Stimulated activated CD8-positive, alpha-beta memory T cell treated with anti-CD3 and anti-CD28 coated beads, Interleukin-12 subunit alpha, Interleukin-12 subunit beta, amount 100 ng/mL, for 1 hour (primary cell): ENCODE data around the gene LILRA1.
"Not testable (repeated sequence)": the region's sequence is repeated elsewhere in the genome, so short reads cannot be mapped to it uniquely, and the experiment has no call there.

ENCODE experiments used
- DNase-seq: peaks from one replicate; pipeline ENCODE4 v3.0.0-alpha.2; 2020; ENCODE audit warnings: low read depth

Gene LILRA1

DNA sequence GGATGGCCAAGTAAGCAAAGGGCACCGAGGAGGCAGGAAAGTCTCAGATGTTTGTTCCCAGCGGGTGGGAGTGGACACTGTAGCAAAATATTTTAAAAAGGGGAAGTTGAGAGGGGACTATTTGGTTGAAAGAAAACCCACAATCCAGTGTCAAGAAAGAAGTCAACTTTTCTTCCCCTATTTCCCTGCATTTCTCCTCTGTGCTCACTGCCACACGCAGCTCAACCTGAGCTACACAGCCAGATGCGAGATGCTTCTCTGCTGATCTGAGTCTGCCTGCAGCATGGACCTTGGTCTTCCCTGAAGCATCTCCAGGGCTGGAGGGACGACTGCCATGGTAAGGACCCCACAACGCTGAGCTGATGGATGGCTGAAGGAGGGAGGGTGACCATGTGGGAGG, at the start of gene LILRA1:
LILRA1 (plus strand) TSS at position 188 of the 400 bp plus-strand sequence. CDS start 613 bp downstream, outside the sequence.
- DNase-seq = not testable (repeated sequence)

DNA sequence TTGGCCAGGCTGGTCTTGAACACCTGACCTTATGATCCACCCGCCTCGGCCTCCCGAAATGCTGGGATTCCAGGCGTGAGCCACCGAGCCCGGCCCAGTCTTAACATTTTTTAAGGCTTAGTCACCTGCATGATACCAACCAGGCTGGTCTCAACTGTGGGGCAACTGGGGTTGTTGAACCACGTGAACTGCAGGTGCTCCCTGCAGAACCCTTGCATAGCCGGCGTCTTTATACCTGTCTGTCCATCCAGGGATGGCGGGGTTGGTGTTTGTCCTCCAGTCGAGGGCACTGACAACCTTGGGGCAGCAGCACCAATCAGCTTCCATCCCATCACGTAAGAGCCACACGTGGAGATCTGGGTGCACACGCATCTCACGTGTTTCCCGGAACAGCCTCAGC, 44.6 kb upstream of the LILRA1 start:
- no peak for DNase-seq

DNA sequence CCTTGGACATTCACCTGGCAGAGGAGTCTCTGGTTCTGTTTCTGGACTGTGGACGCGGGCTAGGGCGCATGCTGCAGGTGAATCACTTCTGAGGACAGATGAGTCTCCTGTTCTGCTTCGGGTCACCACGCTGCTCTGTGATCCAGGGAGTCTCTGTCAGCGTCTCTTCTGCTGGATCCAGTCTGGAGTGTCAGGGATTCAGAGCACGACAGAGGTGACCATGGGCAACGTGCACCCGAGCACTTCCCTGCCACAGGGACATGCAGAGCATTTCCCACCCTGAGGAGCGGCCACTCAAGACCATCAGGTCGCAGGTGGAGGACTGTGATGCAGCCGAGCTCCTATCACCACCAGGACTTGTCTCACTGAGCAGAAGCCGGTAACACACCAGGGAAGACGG, 44.2 kb upstream of the LILRA1 start:
- DNase-seq = no peak

DNA sequence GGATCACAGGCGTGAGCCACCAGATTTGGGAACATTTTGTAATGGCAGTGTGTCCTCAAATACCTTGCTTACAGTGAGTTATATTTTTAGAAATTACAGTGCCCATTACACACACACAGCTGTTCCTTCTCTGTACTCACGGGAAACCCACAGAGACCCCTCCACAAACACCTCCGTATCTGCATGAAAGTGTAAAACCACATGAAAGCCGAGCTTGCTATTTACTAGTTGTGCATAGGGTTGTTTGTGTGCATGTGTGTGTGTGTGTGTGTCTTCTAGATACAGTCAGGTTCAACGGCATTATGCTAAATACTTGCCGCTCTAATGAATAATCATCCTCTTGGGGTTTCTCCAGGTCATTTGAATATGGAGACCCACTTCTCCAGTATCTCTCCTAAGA, 42.1 kb upstream of the LILRA1 start:
- no peak for DNase-seq

DNA sequence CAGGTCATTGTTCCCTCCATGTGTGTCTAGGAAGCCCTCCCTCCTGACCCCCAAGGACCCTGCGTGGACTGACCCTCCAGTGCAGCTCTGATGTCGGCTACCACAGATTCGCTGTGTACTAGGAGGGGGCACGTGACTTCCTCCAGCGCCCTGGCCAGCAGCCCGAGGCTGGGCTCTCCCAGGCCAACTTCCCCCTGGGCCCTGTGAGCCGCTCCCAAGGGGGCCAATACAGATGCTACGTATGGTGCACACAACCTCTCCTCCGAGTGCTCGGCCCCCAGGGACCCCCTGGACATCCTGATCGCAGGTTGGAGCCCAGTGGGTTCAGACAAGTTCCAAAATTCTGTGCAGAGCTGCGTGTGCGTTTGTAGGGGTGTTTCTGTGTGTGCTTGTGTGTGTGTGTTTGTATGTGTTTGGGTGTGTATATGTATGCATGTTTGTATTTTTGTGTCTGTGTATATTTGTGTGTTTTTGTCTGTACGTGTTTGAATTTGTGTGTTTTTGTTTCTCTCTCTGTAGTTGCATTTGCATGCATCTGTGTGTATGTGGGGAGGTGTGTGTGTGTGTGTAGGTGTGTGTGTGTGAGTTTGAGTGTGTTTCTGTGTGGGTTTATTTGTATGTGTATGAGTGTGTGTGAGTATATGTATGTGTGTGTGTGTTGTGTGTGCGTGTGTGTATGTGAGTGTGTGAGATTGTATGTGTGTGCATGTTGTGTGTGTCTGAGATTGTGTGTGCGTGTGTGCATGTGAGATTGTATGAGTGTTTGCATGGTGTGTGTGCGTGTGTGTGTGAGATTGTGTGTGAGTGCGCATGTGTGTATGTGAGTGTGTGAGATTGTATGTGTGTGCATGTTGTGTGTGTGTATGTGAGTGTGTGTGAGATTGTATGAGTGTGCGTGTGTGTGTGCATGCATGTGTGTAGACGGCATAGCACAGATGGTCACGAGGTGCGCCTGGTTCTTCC, 41.2 kb upstream of the LILRA1 start:
- no peak for DNase-seq

DNA sequence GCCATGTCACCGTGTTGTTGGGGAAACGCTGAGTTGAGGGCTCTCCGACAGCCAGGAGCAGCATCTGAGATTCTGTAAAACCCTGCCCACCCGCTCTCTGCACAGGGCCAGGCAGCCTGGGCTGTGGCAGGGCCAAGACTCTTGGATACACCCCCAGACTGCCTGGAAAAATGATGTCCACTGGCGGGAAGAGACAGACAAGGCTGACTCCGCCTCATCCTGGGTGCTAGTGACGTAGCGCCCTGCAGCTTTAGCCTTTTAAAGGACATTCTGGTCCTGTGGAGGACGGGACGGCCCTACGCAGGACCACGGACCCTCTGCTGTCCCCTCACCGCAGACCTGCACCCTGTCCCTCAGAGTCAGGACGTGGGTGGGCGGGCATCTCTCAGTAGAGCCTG, 40.5 kb upstream of the LILRA1 start:
- DNase-seq = no peak

DNA sequence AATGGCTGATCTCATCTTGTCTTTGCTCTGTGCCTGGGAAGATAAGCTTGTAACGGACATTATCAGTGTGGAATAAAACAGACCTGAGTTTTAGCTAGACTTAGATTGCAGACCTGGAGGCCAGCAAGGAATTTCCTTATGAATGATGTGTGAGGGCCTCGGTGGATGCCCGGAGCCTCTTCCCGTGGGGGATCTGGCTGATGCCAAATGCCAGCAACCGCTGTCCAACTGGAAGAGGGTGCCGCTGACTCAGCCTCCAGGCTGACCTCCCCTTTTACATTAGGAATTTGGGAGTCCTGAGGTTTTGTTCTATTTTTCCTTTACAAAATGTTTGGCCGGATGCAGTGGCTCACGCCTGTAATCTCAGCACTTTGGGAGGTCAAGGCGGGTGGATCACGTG, 39.4 kb upstream of the LILRA1 start:
- no peak for DNase-seq

DNA sequence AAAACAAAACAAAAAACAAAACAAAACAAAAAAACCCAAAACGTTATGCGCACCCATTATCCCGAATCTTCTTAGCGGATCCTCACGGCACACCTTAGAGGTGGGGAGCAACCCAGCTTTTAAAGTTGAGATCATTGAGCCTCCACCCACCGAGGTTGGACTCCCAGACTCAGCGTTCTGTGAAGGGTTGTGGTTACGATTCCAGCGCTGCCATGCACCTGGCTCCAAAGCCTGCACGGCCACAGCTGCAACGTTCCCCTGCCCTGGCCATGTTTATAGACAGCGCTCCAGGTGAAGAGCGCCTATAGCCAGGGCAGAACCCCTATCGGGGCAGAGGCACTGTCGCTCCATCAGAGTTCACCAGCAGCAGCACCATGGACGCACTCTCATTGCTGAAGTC, 38.5 kb upstream of the LILRA1 start:
- DNase-seq = no peak

DNA sequence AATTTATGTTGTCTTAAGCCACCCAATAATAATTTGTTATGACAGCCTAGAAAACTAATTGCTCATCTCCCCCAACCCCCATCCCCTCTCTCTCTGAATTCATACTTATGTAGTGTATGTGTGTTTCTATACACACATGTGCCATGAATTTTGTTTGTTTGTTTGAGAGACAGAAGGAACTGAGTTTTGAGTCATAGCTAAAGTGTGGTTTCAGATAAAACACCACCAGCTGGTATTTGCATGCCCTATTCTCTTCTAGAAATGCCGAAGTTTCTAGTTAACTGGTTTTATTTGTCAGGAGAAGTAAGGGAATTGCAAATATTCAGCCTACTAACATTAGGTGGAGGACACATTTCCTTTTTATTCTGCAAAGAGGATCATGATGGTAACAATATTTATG, 37.2 kb upstream of the LILRA1 start:
- no peak for DNase-seq

DNA sequence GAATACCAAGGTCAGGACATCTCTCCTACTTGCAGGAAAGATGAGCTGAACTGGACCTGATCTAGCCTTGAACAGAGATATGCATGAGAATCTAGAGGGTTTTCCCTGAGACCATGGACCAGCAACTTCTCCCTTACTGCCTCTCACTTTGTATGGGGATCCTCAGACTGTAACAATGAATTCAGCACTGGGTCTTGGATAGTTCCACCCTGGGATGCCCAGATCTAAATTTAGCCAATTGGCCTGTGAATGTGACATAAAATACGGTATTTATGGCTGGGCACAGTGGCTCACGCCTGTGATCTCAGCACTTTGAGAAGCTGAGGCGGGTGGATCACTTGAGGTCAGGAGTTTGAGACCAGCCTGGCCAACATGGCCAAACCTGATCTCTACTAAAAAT, 35.1 kb upstream of the LILRA1 start:
- DNase-seq = no peak

DNA sequence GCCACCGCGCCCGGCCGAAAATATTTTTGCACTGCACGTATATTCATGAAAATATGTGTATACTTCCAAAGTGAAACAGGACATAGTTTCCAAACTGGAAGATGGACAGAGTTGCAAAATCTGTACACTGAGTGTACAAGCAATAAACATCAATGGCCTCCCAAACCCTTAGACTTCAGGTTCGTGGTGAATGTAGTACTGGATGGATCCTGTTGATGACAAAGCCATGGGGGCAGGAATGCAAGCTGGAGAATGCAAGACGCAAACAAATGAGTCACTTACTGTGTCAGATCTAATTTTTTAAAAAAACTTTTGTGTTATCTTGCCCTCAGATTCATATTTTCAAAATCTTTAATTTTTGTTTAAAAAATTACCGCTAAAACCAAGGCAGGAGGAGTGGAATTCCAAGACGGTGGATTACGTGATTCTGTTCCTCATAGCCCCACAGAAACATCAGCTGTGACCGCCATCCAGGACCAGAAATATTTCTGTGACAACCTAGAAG, 32.5 kb upstream of the LILRA1 start:
- no peak for DNase-seq

DNA sequence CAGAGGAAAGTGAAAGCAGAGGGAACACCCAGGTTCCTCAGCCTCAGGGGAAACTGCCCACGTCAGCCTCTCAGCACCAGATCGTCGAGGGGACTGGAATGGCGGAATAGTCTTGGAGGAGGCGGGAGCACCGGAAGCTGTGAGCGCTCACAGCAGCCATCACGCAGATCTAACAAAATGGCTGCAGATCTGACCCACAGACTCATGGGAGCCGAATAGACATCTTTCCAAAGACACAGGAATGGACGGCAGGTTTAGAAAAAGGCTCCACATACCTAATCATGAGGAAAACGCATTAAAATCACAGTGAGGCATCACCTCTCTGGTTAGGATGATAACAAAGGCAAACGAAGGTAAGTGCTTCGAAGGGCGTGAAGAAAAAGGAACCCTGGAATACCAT, 31.6 kb upstream of the LILRA1 start:
- no peak for DNase-seq

DNA sequence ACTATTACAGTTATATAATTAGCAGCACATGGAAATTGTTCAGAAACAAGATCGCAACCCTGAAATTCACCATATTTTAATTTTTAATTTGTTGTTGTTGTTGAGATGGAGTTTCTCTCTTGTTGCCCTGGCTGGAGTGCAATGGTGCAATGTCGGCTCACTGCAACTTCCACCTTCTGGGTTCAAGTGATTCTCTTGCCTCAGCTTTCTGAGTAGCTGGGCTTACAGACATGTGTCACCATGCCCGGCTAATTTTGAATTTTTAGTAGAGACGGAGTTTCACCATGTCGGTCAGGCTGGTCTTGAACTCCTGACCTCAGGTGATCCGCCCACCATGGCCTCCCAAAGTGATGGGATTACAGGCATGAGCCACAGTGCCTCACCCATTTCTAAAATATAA, 30.2 kb upstream of the LILRA1 start:
- DNase-seq = not testable (repeated sequence)

DNA sequence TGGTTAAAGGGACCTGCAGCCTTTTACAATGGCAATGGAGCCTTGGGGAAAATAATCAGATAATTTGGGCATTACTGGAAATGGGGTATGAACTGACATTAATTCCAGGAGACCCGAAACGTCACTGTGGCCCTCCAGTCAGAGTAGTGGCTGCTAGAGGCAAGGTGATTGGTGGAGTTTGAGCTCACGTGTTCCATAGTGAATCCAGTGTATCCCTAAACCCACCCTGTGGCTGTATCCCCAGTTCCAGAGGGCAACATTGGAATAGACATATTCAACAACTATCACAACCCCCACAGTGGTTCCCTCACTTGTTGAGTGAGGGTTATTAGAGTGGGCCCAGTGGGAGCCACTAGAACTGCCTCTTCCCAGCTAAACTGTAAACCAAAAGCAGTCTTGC, 23.1 kb upstream of the LILRA1 start:
- DNase-seq = no peak

DNA sequence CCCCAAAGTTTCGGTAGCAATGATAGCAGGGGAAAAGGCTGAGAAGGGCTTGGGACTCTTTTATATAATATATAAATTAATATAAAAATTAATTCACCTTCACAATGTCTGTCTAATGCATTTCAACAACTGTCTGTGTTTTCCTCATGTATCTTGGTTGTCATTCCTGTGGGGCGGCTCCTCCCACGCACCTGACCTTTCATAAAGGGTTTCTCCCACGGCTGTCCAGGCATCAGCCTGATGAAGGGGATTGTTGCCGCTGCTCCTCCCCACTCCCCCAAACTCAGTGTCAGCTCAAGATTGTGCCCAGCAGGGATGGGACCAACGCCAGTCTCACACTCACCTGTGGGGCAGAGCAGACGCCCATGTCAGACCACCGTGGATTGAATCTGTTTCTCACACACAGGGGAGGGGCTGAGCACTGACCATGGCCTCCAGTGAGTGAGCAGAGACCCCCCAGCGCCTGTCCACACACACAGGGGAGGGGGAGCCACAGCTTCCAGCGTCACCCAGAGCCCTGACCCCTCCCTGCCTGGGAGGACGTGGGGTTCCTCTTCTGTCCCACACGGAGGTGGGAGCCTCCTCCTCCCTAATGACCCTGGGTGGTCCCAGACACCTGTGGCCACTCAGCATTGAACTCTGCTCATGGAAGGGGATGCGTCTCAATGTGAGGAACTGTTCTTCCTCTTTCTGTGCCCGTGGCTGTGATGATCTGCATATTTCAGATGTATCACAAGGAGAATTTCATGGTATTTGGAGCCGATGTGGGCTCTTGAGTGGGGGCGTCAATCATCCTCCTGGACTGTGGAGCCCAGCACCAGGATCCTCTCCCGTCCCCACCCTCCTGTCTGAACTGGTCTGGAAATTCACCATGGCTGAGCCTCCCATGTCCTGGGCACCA, 21.5 kb upstream of the LILRA1 start:
- not testable (repeated sequence) for DNase-seq

DNA sequence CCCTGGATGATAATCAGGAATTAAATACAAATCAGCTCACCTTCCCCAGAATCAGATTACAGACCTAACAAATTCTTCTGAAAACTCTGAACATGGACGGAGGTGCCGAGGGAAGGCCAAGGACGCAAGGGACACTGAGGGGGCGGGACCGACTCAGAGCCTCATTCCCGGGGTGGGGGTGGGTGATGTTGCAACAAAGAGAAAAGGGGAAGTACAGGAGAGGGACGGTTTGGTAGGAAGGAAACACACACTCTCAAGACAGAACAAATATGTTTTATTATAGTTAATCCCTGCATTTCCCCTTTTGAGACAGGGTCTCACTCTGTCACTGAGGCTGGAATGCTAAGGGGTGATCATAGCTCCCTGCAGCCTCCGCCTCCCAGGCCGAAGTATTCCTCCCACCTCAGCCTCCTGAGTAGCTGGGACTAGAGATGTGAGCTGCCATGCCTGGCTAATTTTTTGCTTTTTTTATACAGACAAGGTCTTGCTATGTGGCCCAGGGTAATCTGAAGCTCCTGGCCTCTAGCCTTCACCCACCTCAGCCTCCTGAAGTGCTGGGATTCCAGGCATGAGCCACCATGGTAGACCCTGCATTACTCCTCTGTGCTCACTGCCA, 20.6 kb upstream of the LILRA1 start:
- DNase-seq = no peak

DNA sequence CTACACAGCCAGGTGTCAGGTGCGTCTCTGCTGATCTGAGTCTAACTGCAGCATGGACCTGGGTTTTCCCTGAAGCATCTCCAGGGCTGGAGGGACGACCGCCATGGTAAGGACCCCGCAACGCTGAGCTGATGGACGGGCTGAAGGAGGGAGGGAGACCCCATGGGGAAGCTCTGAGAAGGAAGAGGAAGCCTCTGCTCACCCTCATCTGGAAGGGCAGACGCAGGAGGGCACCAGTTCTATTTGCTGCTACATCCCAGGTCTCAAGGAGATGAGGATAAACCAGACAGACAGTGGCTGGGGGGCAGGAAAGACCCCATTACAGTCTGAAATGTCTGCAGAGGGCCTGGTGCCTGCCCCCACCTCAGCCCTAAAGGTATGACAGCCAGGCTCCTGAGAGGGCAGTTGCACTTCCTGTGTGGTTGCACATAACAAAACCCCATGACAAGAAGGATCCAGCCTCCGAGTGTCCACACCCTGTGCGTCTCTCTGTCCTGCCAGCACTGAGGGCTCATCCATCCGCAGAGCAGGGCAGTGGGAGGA, 20.0 kb upstream of the LILRA1 start, which contains the start of gene LILRA2:
LILRA2 (plus strand) TSS at position 461 of the 543 bp plus-strand sequence. CDS start 89 bp downstream, outside the sequence.
- no peak for DNase-seq

DNA sequence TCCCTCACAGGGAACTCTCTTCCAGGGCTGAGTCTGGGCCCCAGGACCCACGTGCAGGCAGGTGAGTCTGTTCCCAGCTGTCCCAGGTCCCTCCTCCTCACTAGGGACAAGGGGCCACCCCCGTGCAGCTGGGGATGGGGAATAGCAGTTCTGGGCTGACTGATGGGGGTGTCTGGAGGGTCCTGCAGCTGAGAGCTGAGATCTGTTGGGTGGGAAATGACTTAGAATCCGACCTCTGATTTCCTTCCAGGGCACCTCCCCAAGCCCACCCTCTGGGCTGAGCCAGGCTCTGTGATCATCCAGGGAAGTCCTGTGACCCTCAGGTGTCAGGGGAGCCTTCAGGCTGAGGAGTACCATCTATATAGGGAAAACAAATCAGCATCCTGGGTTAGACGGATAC, 19.4 kb upstream of the LILRA1 start:
- no peak for DNase-seq

DNA sequence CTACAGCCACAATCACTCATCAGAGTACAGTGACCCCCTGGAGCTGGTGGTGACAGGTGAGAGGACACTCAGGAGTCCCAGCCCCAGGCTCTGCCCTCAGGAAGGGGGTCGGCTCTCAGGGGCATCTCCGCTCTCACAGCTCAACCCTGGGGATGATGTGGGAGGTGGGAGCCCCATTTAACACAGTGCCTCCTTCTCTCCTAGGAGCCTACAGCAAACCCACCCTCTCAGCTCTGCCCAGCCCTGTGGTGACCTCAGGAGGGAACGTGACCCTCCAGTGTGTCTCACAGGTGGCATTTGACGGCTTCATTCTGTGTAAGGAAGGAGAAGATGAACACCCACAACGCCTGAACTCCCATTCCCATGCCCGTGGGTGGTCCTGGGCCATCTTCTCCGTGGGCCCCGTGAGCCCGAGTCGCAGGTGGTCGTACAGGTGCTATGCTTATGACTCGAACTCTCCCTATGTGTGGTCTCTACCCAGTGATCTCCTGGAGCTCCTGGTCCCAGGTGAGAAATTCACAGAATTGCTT, 18.8 kb upstream of the LILRA1 start:
- no peak for DNase-seq

DNA sequence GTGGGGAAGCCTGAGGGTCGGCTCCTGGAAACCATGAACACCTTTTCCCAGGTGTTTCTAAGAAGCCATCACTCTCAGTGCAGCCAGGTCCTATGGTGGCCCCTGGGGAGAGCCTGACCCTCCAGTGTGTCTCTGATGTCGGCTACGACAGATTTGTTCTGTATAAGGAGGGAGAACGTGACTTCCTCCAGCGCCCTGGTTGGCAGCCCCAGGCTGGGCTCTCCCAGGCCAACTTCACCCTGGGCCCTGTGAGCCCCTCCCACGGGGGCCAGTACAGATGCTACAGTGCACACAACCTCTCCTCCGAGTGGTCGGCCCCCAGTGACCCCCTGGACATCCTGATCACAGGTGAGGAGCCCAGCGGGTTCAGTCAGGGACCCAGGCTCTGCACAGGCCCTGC, 18.2 kb upstream of the LILRA1 start:
- not testable (repeated sequence) for DNase-seq

DNA sequence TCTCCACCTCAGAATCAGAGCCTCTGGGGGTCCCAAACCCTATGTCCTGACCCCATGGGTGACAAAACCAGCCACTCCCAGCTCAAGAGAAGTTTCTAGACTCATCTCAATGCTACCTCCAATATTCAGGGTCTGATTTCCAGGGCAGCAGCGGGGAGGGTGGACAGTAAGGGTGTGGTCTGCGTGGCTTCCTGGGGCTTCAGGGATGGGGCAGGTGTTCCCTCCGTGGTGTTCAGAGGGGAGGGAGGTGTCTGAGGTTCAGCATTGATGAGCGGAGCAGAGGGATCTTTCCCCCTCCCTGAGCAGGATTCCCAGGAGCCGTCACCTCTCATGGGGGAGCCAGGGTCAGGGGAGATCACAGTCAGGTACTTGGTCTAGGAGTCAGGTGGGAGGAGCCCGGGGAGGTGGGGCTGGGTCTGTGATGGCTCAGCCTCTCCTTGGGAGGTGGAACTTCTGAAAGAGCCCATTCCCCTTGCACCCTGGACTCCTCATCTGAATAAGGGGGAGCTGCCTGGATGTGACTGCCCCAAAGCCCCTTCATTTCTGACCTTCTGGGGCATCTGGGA, 16.9 kb upstream of the LILRA1 start:
- no peak for DNase-seq
